Activated T-cell treated with anti-CD3 and anti-CD28 coated beads, Interleukin-2, amount 50 U/mL, for 24 hours (primary cell): ENCODE measurements around the gene TMEM86A.

Source experiments
- DNase-seq: peaks from one replicate; pipeline ENCODE4 v3.0.0-alpha.2; 2020
- H3K27ac Mint-ChIP-seq: 2 replicates; pipeline ENCODE4 v1.8.0; 2020; ENCODE audit warnings: mild to moderate bottlenecking, mixed read lengths
- H3K27me3 Mint-ChIP-seq: 2 replicates; pipeline ENCODE4 v1.8.0; 2020; ENCODE audit warnings: mixed read lengths
- H3K36me3 Mint-ChIP-seq: 2 replicates; pipeline ENCODE4 v1.8.0; 2020; ENCODE audit warnings: low read depth, mixed read lengths
- H3K4me1 Mint-ChIP-seq: 2 replicates; pipeline ENCODE4 v1.8.0; 2020; ENCODE audit warnings: low read depth, mixed read lengths
- H3K4me3 Mint-ChIP-seq: 2 replicates; pipeline ENCODE4 v1.8.0; 2020; ENCODE audit warnings: mild to moderate bottlenecking, moderate library complexity, mixed read lengths
- H3K9me3 Mint-ChIP-seq: 2 replicates; pipeline ENCODE4 v1.8.0; 2020; ENCODE audit warnings: mixed read lengths

Gene TMEM86A

GRCh38 chr11:18748766-18749365 is 50.3 kb downstream of the TMEM86A start:
- DNase-seq: no peak
- Mint-ChIP-seq H3K4me1 (no peaks in the 10 kb centered on the region), H3K27me3 (peaks cover 9% of the 10 kb centered on the region), H3K36me3 (no peaks in the 10 kb centered on the region), H3K9me3 (no peaks in the 10 kb centered on the region), H3K27ac (no peak overlapping the region), H3K4me3 (no peak overlapping the region)

- H3K36me3 Mint-ChIP-seq: no peaks in the 10 kb centered on the region
- H3K27ac Mint-ChIP-seq: no peak overlapping the region
- H3K4me1 Mint-ChIP-seq: no peaks in the 10 kb centered on the region
- peaks cover 10% of the 10 kb centered on the region for H3K27me3 Mint-ChIP-seq
- H3K9me3 Mint-ChIP-seq: no peaks in the 10 kb centered on the region
- no peak overlapping the region for H3K4me3 Mint-ChIP-seq
- no peak for DNase-seq
Measured at GRCh38 chr11:18749681-18750319, 51.2 kb downstream of the TMEM86A start.

- no peak overlapping the region for H3K27ac Mint-ChIP-seq
Measured at GRCh38 chr11:18750944-18751343, 52.4 kb downstream of the TMEM86A start.

GRCh38 chr11:18752502-18752901 is 53.9 kb downstream of the TMEM86A start:
- no peak overlapping the region for H3K4me3 Mint-ChIP-seq
- no peaks in the 10 kb centered on the region for H3K36me3 Mint-ChIP-seq
- H3K27ac Mint-ChIP-seq: no peak overlapping the region
- peaks cover 10% of the 10 kb centered on the region for H3K27me3 Mint-ChIP-seq
- H3K4me1 Mint-ChIP-seq: no peaks in the 10 kb centered on the region
- H3K9me3 Mint-ChIP-seq: no peaks in the 10 kb centered on the region
- DNase-seq: no peak

More at GRCh38 chr11:18750944-18751343, 52.4 kb downstream of the TMEM86A start:
- DNase-seq: no peak
- peaks cover 10% of the 10 kb centered on the region for H3K27me3 Mint-ChIP-seq
- no peak overlapping the region for H3K4me3 Mint-ChIP-seq
- no peaks in the 10 kb centered on the region for H3K4me1 Mint-ChIP-seq
- H3K9me3 Mint-ChIP-seq: no peaks in the 10 kb centered on the region
- no peaks in the 10 kb centered on the region for H3K36me3 Mint-ChIP-seq

- no peak for DNase-seq
- Mint-ChIP-seq H3K36me3 (no peaks in the 10 kb centered on the region), H3K4me3 (no peak overlapping the region), H3K9me3 (no peaks in the 10 kb centered on the region), H3K27me3 (peaks cover 10% of the 10 kb centered on the region), H3K4me1 (no peaks in the 10 kb centered on the region), H3K27ac (no peak overlapping the region)
Measured at GRCh38 chr11:18754308-18754707, 55.7 kb downstream of the TMEM86A start.
